Panc1 (cell line): ENCODE measurements around the gene AKAP13.

Experiments
- POLR2AphosphoS5 ChIP-seq: IDR thresholded peaks from 2 replicates; pipeline ENCODE4 v1.6.1; 2012; ENCODE audit warnings: mild to moderate bottlenecking, low read depth, low read length, moderate library complexity
- SIN3A ChIP-seq: IDR thresholded peaks from 2 replicates; pipeline ENCODE4 v1.6.1; 2012; ENCODE audit warnings: low read depth, mild to moderate bottlenecking, low read length, moderate library complexity, borderline replicate concordance; ENCODE audit not compliant: insufficient read depth
- TCF7L2 ChIP-seq: IDR thresholded peaks from 2 replicates; pipeline ENCODE4 v1.6.1; 2011; ENCODE audit warnings: mild to moderate bottlenecking, low read depth, low read length, inconsistent platforms
- TF ChIP-seq, protein P1 (sequence below): fragments of 450-650 bp; IDR thresholded peaks from 2 replicates; pipeline ENCODE4 v1.5.1; 2017; ENCODE audit warnings: mild to moderate bottlenecking

DNA sequence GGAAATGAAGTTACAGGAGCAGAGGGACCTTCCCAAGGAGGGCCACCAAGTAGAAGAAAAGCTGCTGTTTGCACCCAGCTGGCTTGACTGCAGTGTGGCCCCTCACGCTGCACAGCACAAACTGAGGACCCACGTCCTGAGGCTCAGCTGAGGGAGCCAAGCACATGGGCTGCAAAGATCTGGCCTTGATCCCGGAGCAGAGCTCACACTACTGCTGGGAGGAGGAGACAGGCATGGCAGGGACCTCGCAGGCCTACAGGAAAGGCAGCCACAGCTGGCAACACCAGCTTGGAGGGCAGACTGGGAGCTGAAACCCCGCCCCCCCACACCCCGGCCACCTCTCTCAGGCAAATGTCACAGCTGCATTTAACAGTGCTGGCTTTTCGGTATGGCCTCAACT is 374.6 kb downstream of the AKAP13 start:
- TF ChIP-seq TCF7L2 (no peak), POLR2AphosphoS5 (no peak), SIN3A (no peak)
- TF ChIP-seq, protein P1, sequence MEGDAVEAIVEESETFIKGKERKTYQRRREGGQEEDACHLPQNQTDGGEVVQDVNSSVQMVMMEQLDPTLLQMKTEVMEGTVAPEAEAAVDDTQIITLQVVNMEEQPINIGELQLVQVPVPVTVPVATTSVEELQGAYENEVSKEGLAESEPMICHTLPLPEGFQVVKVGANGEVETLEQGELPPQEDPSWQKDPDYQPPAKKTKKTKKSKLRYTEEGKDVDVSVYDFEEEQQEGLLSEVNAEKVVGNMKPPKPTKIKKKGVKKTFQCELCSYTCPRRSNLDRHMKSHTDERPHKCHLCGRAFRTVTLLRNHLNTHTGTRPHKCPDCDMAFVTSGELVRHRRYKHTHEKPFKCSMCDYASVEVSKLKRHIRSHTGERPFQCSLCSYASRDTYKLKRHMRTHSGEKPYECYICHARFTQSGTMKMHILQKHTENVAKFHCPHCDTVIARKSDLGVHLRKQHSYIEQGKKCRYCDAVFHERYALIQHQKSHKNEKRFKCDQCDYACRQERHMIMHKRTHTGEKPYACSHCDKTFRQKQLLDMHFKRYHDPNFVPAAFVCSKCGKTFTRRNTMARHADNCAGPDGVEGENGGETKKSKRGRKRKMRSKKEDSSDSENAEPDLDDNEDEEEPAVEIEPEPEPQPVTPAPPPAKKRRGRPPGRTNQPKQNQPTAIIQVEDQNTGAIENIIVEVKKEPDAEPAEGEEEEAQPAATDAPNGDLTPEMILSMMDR = no peak
